IMR-90 (cell line): ENCODE results near the gene TMEM141. TPM values are rescaled to one million over a fixed set of nuclear protein-coding genes. Genes with fewer than 3 reads are reported as not detected.

Source experiments
- ATAC-seq: fragments of 200-7000 bp; cut with Tn5 transposase; 2 replicates; pipeline ENCODE4 v1.9.1; 2020; ENCODE audit warnings: low read depth, mild to moderate bottlenecking, moderate library complexity
- BruUV-seq: library from RNA; stranded (reverse); fragments of 400-500 nt; replicated peaks from 2 replicates; lab custom pipeline; 2021; lab: Mats Ljungman, UMichigan
- CTCF ChIA-PET: fragments of 300-600 bp; formaldehyde crosslinking; extraction: SDS; loops from one replicate; lab custom pipeline; 2021; ENCODE audit warnings: antibody characterized with exemption; lab: Yijun Ruan, JAX
- POLR2A ChIA-PET: fragments of 300-600 bp; sonication (Branson Sonifier 250); formaldehyde crosslinking; loops from one replicate; lab custom pipeline; 2022; ENCODE audit warnings: antibody characterized with exemption; ENCODE audit not compliant: unreplicated experiment; lab: Charles Lee
- DNase-seq: peaks from one replicate; pipeline ENCODE4 v3.0.0; 2013
- H2AFZ ChIP-seq: replicated peaks from 2 replicates; pipeline ENCODE3; 2013; ENCODE audit warnings: low read length, mild to moderate bottlenecking; ENCODE audit not compliant: poor library complexity
- H2AK5ac ChIP-seq: 2 replicates; pipeline ENCODE4 v1.6.1; 2013; ENCODE audit warnings: low read depth, low read length, inconsistent platforms
- H2AK9ac ChIP-seq: replicated peaks from 2 replicates; pipeline ENCODE3; 2013; ENCODE audit warnings: mild to moderate bottlenecking, low read depth, low read length, moderate library complexity; ENCODE audit not compliant: poor library complexity
- H2BK120ac ChIP-seq: 2 replicates; pipeline ENCODE4 v1.6.1; 2013; ENCODE audit warnings: low read depth, low read length, inconsistent platforms
- H2BK15ac ChIP-seq: 3 replicates; pipeline ENCODE4 v1.6.1; 2013; ENCODE audit warnings: low read depth, low read length, inconsistent platforms
- H2BK20ac ChIP-seq: 2 replicates; pipeline ENCODE4 v1.6.1; 2013; ENCODE audit warnings: low read depth, mild to moderate bottlenecking, inconsistent platforms, low read length, moderate library complexity
- H2BK5ac ChIP-seq: 2 replicates; pipeline ENCODE4 v1.6.1; 2013; ENCODE audit warnings: mild to moderate bottlenecking, low read depth, low read length, inconsistent platforms; ENCODE audit not compliant: poor library complexity, severe bottlenecking
- H3K14ac ChIP-seq: replicated peaks from 2 replicates; pipeline ENCODE4 v1.6.1; 2013; ENCODE audit warnings: low read depth, low read length, inconsistent platforms
- H3K18ac ChIP-seq: 2 replicates; pipeline ENCODE4 v1.6.1; 2013; ENCODE audit warnings: low read depth, low read length, control low read depth
- H3K23ac ChIP-seq: 2 replicates; pipeline ENCODE4 v1.6.1; 2013; ENCODE audit warnings: low read depth, low read length, inconsistent platforms
- H3K27ac ChIP-seq: 2 replicates; pipeline ENCODE4 v1.5.1; 2013; ENCODE audit warnings: mild to moderate bottlenecking, control low read depth, low read length; ENCODE audit not compliant: insufficient read depth
- H3K27me3 ChIP-seq: 2 replicates; pipeline ENCODE4 v1.6.1; 2013; ENCODE audit warnings: low read length; ENCODE audit not compliant: control insufficient read depth, insufficient read depth
- H3K36me3 ChIP-seq: 2 replicates; pipeline ENCODE4 v1.6.1; 2013; ENCODE audit warnings: low read length, mixed read lengths; ENCODE audit not compliant: control insufficient read depth, insufficient read depth
- H3K4ac ChIP-seq: 2 replicates; pipeline ENCODE4 v1.6.1; 2013; ENCODE audit warnings: low read depth, low read length, inconsistent platforms
- H3K4me1 ChIP-seq: 2 replicates; pipeline ENCODE4 v1.6.1; 2013; ENCODE audit warnings: low read length, mixed read lengths; ENCODE audit not compliant: control insufficient read depth, insufficient read depth
- H3K4me2 ChIP-seq: 2 replicates; pipeline ENCODE4 v1.6.1; 2013; ENCODE audit warnings: low read depth, mild to moderate bottlenecking, control low read depth, low read length, moderate library complexity
- H3K4me3 ChIP-seq: 2 replicates; pipeline ENCODE4 v1.5.1; 2013; ENCODE audit warnings: low read depth, mild to moderate bottlenecking, control low read depth, low read length, moderate library complexity; ENCODE audit not compliant: insufficient read depth
- H3K56ac ChIP-seq: 2 replicates; pipeline ENCODE4 v1.6.1; 2013; ENCODE audit warnings: low read length, inconsistent platforms; ENCODE audit not compliant: insufficient read depth; ENCODE audit errors: extremely low read depth
- H3K79me1 ChIP-seq, 2 experiments: 2 replicates each; pipeline ENCODE4 v1.6.1; 2013; ENCODE audit warnings: low read length in 2 of 2, inconsistent platforms in 1 of 2, low read depth in 1 of 2
- H3K9ac ChIP-seq: 2 replicates; pipeline ENCODE4 v1.6.1; 2013; ENCODE audit warnings: low read depth, low read length, control low read depth
- H3K9me1 ChIP-seq: 2 replicates; pipeline ENCODE4 v1.6.1; 2013; ENCODE audit warnings: low read length, inconsistent platforms; ENCODE audit not compliant: insufficient read depth
- H3K9me3 ChIP-seq: 2 replicates; pipeline ENCODE4 v1.6.1; 2013; ENCODE audit warnings: low read length; ENCODE audit not compliant: control insufficient read depth, insufficient read depth
- H4K20me1 ChIP-seq: 2 replicates; pipeline ENCODE4 v1.6.1; 2013; ENCODE audit warnings: low read length, inconsistent platforms; ENCODE audit not compliant: insufficient read depth
- H4K5ac ChIP-seq: 2 replicates; pipeline ENCODE4 v1.6.1; 2013; ENCODE audit warnings: mild to moderate bottlenecking, low read depth, low read length, control low read depth
- H4K8ac ChIP-seq, 2 experiments: 2 replicates each; pipeline ENCODE4 v1.6.1; 2013; ENCODE audit warnings: low read depth in 2 of 2, low read length in 2 of 2, control low read depth in 1 of 2, inconsistent platforms in 1 of 2
- H4K91ac ChIP-seq: 2 replicates; pipeline ENCODE4 v1.6.1; 2013; ENCODE audit warnings: low read depth, low read length, inconsistent platforms; ENCODE audit not compliant: insufficient read depth
- BHLHE40 ChIP-seq: fragments of 150-350 bp; IDR thresholded peaks from 2 replicates; pipeline ENCODE4 v1.6.1; 2016; ENCODE audit warnings: mild to moderate bottlenecking, low read depth, low read length
- CEBPB ChIP-seq: IDR thresholded peaks from 2 replicates; pipeline ENCODE4 v1.6.1; 2012; ENCODE audit warnings: low read depth, low read length, improper control_type of control experiment
- FOS ChIP-seq: fragments of 150-350 bp; IDR thresholded peaks from 2 replicates; pipeline ENCODE4 v1.6.1; 2016; ENCODE audit warnings: low read depth, low read length
- MXI1 ChIP-seq: IDR thresholded peaks from 2 replicates; pipeline ENCODE4 v1.6.1; 2012; ENCODE audit warnings: low read depth, mild to moderate bottlenecking, low read length, moderate library complexity, borderline replicate concordance
- NFE2L2 ChIP-seq: fragments of 150-350 bp; IDR thresholded peaks from 2 replicates; pipeline ENCODE4 v1.6.1; 2016; ENCODE audit warnings: low read depth, mild to moderate bottlenecking, low read length
- POLR2A ChIP-seq: IDR thresholded peaks from 2 replicates; pipeline ENCODE4 v1.6.1; 2012; ENCODE audit warnings: mild to moderate bottlenecking, low read depth, low read length
- RFX5 ChIP-seq: IDR thresholded peaks from 2 replicates; pipeline ENCODE4 v1.8.0; 2012; ENCODE audit warnings: low read depth, mild to moderate bottlenecking, low read length, moderate library complexity
- SMC3 ChIP-seq: fragments of 150-350 bp; IDR thresholded peaks from 2 replicates; pipeline ENCODE4 v1.6.1; 2016; ENCODE audit warnings: low read depth, mild to moderate bottlenecking, antibody characterized with exemption, low read length, moderate library complexity
- WGBS, 2 experiments: methylation state at CpG; one replicate each; pipeline versions ENCODE4 v1.1.5 to v1.1.7; 2013; ENCODE audit warnings: missing lambda C conversion rate in 2 of 2; ENCODE audit not compliant: insufficient read length in 1 of 2; ENCODE audit errors: extremely low coverage in 2 of 2; 5-methylcytosine and 5-hydroxymethylcytosine counted together
- dilution Hi-C: fragments of 300-500 bp; cut with HindIII; formaldehyde crosslinking; loops from one replicate; pipeline ENCODE4 v1.14.3; 2018; ENCODE audit warnings: low sequenced_read_pairs; ENCODE audit not compliant: unreplicated experiment
- in situ Hi-C: fragments of 300-500 bp; cut with MboI; formaldehyde crosslinking; loops from 3 replicates; pipeline ENCODE4 v1.14.3; 2019; ENCODE audit warnings: low sequenced_read_pairs, inconsistent platforms, mixed read lengths
- intact Hi-C: fragments of 100-400 bp; cut with micrococcal nuclease; formaldehyde crosslinking; loops from 2 replicates; pipeline ENCODE4 v1.10.0; 2022
- polyA plus RNA-seq, 3 experiments: library from polyadenylated mRNA; depleted of rRNA; stranded (reverse); fragments of >200 nt; gene quantifications; 2 replicates each; pipeline ENCODE4 v1.2.3, GENCODE V29; 2012; ENCODE audit warnings: low replicate concordance in 1 of 3
- total RNA-seq: library from RNA; depleted of rRNA; stranded (reverse); fragments of >200 nt; gene quantifications from 2 replicates; pipeline ENCODE4 v1.2.3, GENCODE V29; 2012
- TF ChIP-seq, protein P1 (sequence below): fragments of 150-350 bp; IDR thresholded peaks from 2 replicates; pipeline ENCODE4 v1.6.1; 2017; ENCODE audit warnings: mild to moderate bottlenecking, antibody characterized with exemption, low read length, low read depth
- TF ChIP-seq, protein P2 (sequence below): fragments of 150-350 bp; IDR thresholded peaks from 2 replicates; pipeline ENCODE4 v1.6.1; 2016; ENCODE audit warnings: low read depth, mild to moderate bottlenecking, low read length, moderate library complexity, borderline replicate concordance

Gene TMEM141
- total and polyA plus RNA-seq, 2 of the 4 experiments (the other 2 are of a cell fraction), result 39.1 to 77.8 TPM

DNA sequence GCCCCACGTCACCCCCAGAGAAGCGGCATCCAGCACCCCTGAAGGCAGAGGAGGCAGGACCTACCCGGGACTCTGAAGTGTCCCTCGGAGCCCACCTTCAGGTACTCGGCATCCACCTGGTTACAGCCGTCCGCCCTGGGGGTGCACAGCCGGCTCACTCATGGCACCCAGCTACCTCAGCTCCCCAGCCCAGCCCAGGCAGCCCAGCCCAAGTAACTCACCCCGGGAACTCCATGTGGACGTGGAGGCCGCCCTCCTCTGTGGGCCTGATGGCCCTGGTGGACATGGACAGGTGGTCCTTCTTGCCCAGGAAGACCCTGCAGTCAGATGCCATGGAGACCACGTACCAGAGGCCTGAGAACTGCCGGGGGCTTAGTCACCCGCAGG lies 27.5 kb upstream of the TMEM141 start:
- Histone ChIP-seq H3K14ac (no peak overlapping the region), H3K4ac (no peak overlapping the region), H3K4me3 (no peak overlapping the region), H3K9me1 (no peaks in the 10 kb centered on the region), H3K56ac (no peak overlapping the region), H3K9ac (no peak overlapping the region), H3K23ac (no peak overlapping the region), H2AK5ac (no peak overlapping the region), H3K9me3 (no peaks in the 10 kb centered on the region), H4K5ac (no peak overlapping the region), H3K4me1 (no peaks in the 10 kb centered on the region), H2BK120ac (no peak overlapping the region), H2BK20ac (no peak overlapping the region), H2AK9ac (no peak overlapping the region), H2BK5ac (no peak overlapping the region), H3K27me3 (peaks cover 7% of the 10 kb centered on the region), H4K20me1 (no peaks in the 10 kb centered on the region), H4K8ac (no peak overlapping the region), H2AFZ (no peak overlapping the region), H3K4me2 (no peak overlapping the region), H4K91ac (no peak overlapping the region), H2BK15ac (no peak overlapping the region), H3K27ac (no peak overlapping the region), H3K36me3 (no peaks in the 10 kb centered on the region), H3K79me1 (no peaks in the 10 kb centered on the region), H3K18ac (no peak overlapping the region)
- DNase-seq, result no peak
- CTCF ChIA-PET, result no interaction called here
- intact Hi-C loops (no loop called here), dilution Hi-C loops (no loop called here), in situ Hi-C loops (no loop called here)
- POLR2A ChIA-PET, result no interaction called here
- ATAC-seq, result no peak
- 73% methylated on average over 8 of the region's 14 CpGs; no CpG with 5 or more reads in 1 of the 2 experiments for WGBS, 2 experiments
- no TSS peak for BruUV-seq
- TF ChIP-seq FOS (no peak), SMC3 (no peak), BHLHE40 (no peak), RFX5 (no peak), POLR2A (no peak), MXI1 (no peak), NFE2L2 (no peak), CEBPB (no peak)
- TF ChIP-seq, protein P1, sequence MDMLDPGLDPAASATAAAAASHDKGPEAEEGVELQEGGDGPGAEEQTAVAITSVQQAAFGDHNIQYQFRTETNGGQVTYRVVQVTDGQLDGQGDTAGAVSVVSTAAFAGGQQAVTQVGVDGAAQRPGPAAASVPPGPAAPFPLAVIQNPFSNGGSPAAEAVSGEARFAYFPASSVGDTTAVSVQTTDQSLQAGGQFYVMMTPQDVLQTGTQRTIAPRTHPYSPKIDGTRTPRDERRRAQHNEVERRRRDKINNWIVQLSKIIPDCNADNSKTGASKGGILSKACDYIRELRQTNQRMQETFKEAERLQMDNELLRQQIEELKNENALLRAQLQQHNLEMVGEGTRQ, result no peak
- TF ChIP-seq, protein P2, sequence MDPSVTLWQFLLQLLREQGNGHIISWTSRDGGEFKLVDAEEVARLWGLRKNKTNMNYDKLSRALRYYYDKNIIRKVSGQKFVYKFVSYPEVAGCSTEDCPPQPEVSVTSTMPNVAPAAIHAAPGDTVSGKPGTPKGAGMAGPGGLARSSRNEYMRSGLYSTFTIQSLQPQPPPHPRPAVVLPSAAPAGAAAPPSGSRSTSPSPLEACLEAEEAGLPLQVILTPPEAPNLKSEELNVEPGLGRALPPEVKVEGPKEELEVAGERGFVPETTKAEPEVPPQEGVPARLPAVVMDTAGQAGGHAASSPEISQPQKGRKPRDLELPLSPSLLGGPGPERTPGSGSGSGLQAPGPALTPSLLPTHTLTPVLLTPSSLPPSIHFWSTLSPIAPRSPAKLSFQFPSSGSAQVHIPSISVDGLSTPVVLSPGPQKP, result no peak
